Activated CD4-positive, alpha-beta T cell treated with anti-CD3 and anti-CD28 coated beads, Interleukin-2, amount 50 U/mL, for 4 hours (primary cell): ENCODE results near the gene OGFR.

Experiments
- DNase-seq, 2 experiments: peaks; one replicate each; pipeline ENCODE4 v3.0.0-alpha.2; 2020

The OGFR gene

GRCh38 chr20:62804627-62805154, at the start of gene OGFR:
Gene OGFR (plus strand): TSS chr20:62804835. CDS start chr20:62804860, 25 bp downstream.
- peak; percentile 64 to 68 for DNase-seq

- no peak for DNase-seq
These were observed 49.7 kb upstream of the OGFR start for GRCh38 chr20:62754991-62755356.

GRCh38 chr20:62755817-62756724, 48.6 kb upstream of the OGFR start:
- no peak for DNase-seq

- DNase-seq = no peak
These were observed 46.3 kb upstream of the OGFR start for GRCh38 chr20:62758226-62758912.

GRCh38 chr20:62759981-62760431, 44.6 kb upstream of the OGFR start:
- DNase-seq = no peak

GRCh38 chr20:62760471-62760855, 44.2 kb upstream of the OGFR start:
- DNase-seq = no peak

- no peak for DNase-seq
These were observed 43.5 kb upstream of the OGFR start for GRCh38 chr20:62760856-62761758.

GRCh38 chr20:62761759-62762131, 42.9 kb upstream of the OGFR start:
- no peak for DNase-seq

- no peak for DNase-seq
These were observed 42.3 kb upstream of the OGFR start for GRCh38 chr20:62762376-62762775.

GRCh38 chr20:62762801-62763368, 41.8 kb upstream of the OGFR start:
- DNase-seq = no peak

GRCh38 chr20:62763404-62763803, 41.2 kb upstream of the OGFR start:
- DNase-seq = no peak

GRCh38 chr20:62764156-62764935, 40.3 kb upstream of the OGFR start:
- DNase-seq = no peak

- DNase-seq = no peak
These were observed 39.6 kb upstream of the OGFR start for GRCh38 chr20:62765021-62765420.

- DNase-seq = no peak
These were observed 39.1 kb upstream of the OGFR start for GRCh38 chr20:62765432-62766070.

GRCh38 chr20:62766071-62766450, 38.6 kb upstream of the OGFR start:
- DNase-seq = no peak

- no peak for DNase-seq
These were observed 37.9 kb upstream of the OGFR start for GRCh38 chr20:62766716-62767115.

GRCh38 chr20:62768234-62768546, 36.4 kb upstream of the OGFR start:
- no peak for DNase-seq

- DNase-seq = no peak
These were observed 35.9 kb upstream of the OGFR start for GRCh38 chr20:62768551-62769287.

GRCh38 chr20:62769346-62770071, 35.1 kb upstream of the OGFR start:
- no peak for DNase-seq
